ENCODE measurements around the gene CC2D1A.

Gene CC2D1A

DNA sequence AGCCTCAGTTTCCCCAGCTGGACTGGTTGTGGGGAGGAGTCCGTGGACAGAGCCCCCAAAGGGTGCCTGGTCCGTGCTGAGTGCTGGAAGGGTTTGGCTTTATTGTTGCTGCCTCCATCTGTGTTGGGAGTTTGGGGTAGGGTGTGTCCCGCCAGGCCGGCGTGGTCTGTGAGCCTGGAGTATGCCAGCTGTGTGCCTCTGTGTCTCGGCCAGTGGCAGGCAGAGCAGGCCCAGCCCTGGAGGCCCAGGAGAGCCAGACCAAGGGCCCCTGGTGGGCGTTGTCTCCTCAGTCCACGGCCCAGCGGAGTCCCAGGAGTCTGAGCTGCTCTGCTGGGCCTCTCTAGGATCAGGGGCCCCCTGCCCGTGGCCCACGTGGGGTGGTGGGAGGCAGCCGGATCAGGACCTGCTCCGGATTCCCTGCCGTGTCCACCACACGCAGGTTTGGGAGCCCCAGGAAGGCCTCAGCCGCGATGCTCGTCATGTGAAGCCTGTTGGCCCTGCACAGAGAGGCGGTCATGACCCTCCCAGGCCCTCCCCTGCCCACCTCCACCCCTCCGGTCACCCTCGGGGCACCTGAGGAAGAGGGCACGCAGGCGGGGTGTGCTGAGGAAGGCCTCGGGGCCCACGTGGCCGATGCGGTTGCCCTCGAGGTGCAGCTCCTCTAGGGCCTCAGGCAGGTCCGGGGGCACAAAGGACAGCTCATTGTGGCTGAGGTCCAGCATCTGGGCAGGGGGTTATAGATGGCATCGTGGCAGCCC, 25.6 kb downstream of the CC2D1A start:
- Mint-ChIP-seq H3K4me1 (no peaks in the 10 kb centered on the region), H3K9me3 (no peaks in the 10 kb centered on the region), H3K36me3 (ENCODE audit: low read depth) (peaks cover 6% of the 10 kb centered on the region), H3K4me3 (no peak overlapping the region), H3K27ac (no peak overlapping the region), H3K27me3 (no peaks in the 10 kb centered on the region)
- DNase-seq (no peak), ATAC-seq (peak; percentile 27)

DNA sequence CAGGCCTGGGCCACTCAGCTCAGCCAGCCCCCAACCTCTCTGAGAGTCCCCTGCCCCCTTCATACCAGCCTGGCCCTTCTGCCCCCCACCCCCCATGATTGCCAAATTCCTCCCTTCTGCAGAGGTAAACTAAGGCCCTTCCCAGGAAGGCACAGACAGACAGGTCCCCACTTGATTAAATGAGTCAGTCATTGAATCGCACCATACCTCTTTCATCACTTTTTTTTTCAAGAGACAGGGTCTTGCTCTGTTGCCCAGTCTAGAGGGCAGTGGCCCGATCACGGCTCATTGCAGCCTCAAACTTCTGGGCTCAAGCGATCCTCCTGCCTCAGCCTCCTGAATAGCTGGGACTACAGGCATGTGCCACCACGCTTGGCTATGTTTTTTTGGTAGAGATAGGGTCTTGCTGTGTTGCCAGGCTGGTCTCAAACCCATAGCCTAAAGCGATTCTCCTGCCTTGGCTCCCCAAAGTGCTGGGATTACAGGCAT, 26.2 kb downstream of the CC2D1A start:
- Mint-ChIP-seq H3K4me3 (no peak overlapping the region), H3K9me3 (no peaks in the 10 kb centered on the region), H3K27ac (no peak overlapping the region), H3K36me3 (ENCODE audit: low read depth) (peaks cover 6% of the 10 kb centered on the region), H3K27me3 (no peaks in the 10 kb centered on the region), H3K4me1 (no peaks in the 10 kb centered on the region)
- no peak for ATAC-seq
- DNase-seq = no peak

DNA sequence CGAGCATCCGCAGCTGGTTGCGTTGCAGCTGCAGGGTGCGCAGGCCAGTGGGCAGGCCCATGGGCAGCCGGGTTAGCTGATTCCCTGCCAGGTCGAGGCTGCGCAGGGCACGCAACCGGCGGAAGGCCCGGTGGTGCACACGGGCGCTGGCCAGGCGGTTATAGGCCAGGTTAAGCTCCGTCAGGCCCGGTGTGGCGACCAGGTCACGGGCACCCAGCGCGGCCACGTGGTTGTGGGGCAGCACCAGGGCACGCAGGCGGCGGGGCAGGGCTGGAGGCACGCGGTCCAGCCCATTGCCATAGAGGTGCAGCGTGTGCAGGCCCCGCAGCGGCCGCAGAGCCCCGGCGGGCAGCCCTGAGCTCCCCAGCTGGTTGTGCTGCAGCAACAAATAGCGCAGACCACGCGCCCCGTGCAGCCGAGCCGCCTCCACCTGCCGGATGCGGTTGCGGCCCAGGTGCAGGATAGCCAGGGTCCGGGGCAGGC, 27.0 kb downstream of the CC2D1A start:
- Mint-ChIP-seq H3K27ac (no peak overlapping the region), H3K4me1 (no peaks in the 10 kb centered on the region), H3K9me3 (no peaks in the 10 kb centered on the region), H3K36me3 (ENCODE audit: low read depth) (peaks cover 6% of the 10 kb centered on the region), H3K4me3 (no peak overlapping the region), H3K27me3 (peaks cover 4% of the 10 kb centered on the region)
- ATAC-seq (no peak), DNase-seq (no peak)

DNA sequence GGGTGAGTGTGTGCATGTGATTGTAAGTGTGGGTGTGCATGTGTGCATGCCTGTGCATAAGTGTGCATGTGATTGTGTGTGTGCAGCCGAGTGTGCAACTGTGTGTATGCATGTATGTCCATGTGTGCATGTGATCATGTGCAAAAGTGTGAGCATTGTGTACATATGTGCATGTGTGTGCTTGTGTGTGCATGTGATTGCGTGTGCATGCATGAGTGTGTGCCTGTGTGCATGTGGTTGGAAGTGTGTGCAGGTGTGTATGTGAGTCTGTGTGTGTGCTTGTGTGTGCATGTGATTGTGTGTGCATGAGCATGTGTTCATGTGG, 28.7 kb downstream of the CC2D1A start:
- Mint-ChIP-seq H3K4me1 (no peaks in the 10 kb centered on the region), H3K27me3 (peaks cover 4% of the 10 kb centered on the region), H3K9me3 (no peaks in the 10 kb centered on the region), H3K4me3 (no peak overlapping the region), H3K36me3 (ENCODE audit: low read depth) (no peaks in the 10 kb centered on the region), H3K27ac (no peak overlapping the region)
- DNase-seq = no peak
- ATAC-seq = no peak

DNA sequence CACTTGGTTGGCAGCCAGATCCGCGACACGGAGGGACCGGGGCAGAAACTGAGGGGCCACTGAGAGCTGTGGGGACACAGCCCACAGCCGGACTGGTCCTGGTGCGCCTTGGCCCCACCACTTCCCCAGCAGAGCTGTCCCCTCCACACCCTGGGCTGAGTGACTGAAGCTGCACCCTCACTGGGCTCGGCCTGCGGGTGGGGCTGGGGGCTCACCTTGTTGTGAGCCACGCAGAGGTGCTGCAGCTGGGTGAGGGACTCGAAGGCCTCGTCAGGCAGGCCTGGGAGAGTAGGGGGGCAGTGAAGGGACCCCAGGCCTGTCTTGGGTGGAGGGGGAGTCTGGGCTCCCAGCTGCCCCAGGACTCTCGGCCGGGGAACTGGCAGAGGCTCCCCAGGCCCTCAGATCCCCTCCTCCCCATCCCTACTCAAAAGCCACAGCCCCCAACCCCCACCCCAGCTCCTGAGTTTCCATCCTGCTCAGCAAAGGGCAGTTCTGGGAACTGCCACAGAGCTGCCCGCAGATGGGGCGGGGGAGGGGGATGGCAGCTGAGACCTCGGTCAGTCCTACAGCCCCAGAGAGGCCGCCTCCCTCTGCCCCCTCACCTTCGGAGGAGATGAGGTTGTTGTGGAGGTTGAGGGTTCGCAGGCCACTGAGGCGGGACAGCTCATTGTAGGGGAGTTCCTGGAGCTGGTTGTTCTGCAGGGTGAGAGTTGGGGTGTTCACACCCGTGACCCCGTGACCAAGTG, 29.9 kb downstream of the CC2D1A start:
- H3K4me1 Mint-ChIP-seq = no peaks in the 10 kb centered on the region
- ATAC-seq (no peak), DNase-seq (no peak)
- peaks cover 4% of the 10 kb centered on the region for H3K27me3 Mint-ChIP-seq
- no peak overlapping the region for H3K4me3 Mint-ChIP-seq
- no peaks in the 10 kb centered on the region for H3K36me3 Mint-ChIP-seq (ENCODE audit: low read depth)
- no peaks in the 10 kb centered on the region for H3K9me3 Mint-ChIP-seq
- H3K27ac Mint-ChIP-seq = no peak overlapping the region

DNA sequence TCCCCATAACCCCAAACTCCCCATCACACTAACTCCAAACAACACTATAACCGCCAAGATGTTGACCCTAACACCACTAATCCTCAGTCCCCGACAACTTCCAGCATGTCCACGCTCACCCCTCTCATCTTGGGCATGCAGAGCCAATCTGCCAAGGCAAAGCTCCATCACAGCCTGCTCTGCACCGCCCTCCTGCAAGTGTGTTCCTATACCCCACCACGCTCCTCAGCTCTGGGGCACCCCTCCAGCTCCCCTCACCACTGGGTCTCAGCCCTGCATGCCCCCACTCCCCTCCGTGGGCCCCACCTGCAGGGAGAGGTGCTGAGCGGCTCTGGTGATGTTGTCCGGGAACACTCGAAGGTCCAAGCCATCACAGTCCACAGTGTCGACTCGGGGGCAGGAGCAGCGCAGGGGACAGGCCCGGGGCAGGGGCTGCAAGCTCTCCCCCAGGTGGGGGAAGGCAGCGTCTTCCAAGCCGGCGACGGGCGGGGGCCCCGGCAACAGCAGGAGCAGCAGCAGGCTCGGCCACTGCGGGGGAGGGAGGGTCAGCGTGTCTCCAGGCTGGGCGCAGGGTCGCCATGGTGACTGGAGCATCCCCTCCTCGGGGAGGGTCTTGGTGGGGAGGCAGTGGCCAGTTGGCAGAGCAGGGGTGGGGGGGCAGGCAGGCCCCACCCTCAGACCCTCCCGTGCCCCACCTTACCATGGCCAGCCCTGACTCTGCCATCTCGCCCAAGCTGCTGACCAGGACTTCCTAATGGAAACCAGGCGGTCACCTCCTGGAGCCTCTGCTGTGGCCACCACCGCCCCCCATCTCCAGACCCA, 31.7 kb downstream of the CC2D1A start:
- Mint-ChIP-seq H3K27me3 (peaks cover 4% of the 10 kb centered on the region), H3K4me1 (no peaks in the 10 kb centered on the region), H3K36me3 (ENCODE audit: low read depth) (no peaks in the 10 kb centered on the region), H3K9me3 (no peaks in the 10 kb centered on the region), H3K4me3 (no peak overlapping the region), H3K27ac (no peak overlapping the region)
- ATAC-seq (no peak), DNase-seq (no peak)

DNA sequence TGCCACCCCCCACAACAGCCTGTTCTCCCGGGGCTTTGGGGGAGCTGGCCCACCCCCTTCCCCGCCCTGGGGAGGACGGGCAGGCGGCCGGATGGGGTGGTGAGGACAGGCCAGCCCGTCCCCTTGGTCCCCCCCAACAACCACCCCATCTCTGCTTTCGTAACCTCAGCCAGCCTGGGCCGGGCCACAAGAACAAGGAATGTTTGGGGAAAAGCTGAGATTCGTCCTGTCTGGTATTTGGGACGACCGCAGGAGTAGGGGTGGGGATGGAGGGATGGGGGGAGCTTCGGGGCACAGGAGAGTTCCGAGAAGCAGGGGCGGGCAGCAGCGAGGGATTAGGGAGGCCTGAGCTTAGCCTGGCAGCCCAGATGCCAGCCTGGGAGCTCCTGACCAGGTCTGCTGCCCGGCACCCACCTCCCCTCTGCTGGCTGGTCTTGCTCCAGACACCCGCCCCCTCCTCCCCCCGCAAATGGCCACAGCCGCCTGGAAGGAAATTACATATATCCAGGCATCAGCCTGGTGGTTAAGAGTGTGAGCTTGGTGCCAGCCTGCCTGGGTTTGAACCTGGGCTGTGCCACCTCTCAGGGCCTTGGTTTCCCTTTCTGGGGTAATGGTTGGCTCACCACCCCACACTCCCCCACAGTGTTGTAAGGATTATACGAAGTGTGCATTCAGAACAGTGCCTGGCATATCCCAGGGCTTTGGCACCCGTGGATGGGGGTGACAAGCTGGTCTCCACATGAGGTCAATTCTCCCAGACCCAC, 32.5 kb downstream of the CC2D1A start, which contains the start of gene PODNL1:
PODNL1 (minus strand) TSS at position 117 of the 764 bp plus-strand sequence. CDS start 236 bp downstream, outside the sequence.
- Mint-ChIP-seq H3K4me1 (no peaks in the 10 kb centered on the region), H3K9me3 (no peaks in the 10 kb centered on the region), H3K27me3 (peaks cover 4% of the 10 kb centered on the region), H3K27ac (no peak within 1 kb of the TSS), H3K4me3 (no peak within 1 kb of the TSS), H3K36me3 (ENCODE audit: low read depth) (no peaks in the 10 kb centered on the region)
- ATAC-seq = no peak
- no peak for DNase-seq

DNA sequence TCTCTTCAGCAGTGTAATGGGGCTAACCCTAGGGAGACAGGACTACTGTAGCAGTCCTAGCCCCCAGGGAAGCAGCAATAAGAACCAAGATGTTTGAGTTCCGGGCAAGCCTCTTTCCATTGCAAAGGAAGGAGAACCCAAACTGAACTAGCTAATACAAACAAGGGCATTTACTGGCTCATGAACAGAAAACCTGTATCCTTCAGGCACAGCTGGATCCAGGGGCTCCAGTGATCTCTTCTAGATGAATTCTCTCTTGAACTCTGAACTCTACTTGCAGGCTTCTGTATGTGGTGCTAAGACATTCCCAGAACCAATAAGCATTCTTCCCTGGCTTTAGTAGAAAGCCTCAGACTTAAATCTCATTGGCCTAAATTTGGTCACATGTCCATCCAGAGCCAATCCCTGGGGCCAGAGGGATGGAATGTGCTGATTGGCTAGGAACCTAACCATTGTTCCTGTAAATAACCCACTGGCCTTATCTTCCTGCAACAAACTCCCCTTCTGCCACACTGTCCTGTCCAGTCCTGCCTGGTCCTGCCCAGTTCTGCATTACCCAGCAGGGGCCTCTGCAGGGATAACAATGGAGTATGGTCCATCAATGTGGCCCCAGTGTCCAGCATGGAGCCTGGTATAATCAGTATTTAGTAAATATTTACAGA, 36.2 kb downstream of the CC2D1A start:
- no peaks in the 10 kb centered on the region for H3K9me3 Mint-ChIP-seq
- H3K4me3 Mint-ChIP-seq = no peak overlapping the region
- ATAC-seq (no peak), DNase-seq (no peak)
- no peak overlapping the region for H3K27ac Mint-ChIP-seq
- H3K36me3 Mint-ChIP-seq (ENCODE audit: low read depth) = no peaks in the 10 kb centered on the region
- H3K27me3 Mint-ChIP-seq = peaks cover 4% of the 10 kb centered on the region
- no peaks in the 10 kb centered on the region for H3K4me1 Mint-ChIP-seq

DNA sequence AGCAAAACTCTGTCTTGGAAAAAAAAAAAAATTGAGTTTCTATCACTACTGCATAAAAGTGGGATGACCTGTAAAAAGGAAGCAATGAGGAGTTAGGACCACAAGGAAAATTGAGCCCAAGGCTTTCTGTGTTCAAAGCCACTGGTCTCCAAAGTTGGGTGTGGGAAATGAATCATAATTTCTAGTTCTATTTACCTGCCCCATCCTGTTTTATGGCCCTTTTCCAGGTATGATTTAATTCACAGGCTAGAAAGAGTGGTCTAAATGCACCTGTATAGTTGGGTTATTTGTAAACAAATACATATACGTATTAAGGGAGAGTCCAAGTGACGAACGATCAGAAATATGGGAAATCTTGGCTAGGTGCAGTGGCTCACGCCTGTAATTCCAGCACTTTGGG, 40.4 kb downstream of the CC2D1A start:
- Mint-ChIP-seq H3K9me3 (no peaks in the 10 kb centered on the region), H3K4me1 (no peaks in the 10 kb centered on the region), H3K36me3 (ENCODE audit: low read depth) (no peaks in the 10 kb centered on the region), H3K27me3 (no peaks in the 10 kb centered on the region), H3K27ac (no peak overlapping the region), H3K4me3 (no peak overlapping the region)
- no peak for DNase-seq
- ATAC-seq = no peak

DNA sequence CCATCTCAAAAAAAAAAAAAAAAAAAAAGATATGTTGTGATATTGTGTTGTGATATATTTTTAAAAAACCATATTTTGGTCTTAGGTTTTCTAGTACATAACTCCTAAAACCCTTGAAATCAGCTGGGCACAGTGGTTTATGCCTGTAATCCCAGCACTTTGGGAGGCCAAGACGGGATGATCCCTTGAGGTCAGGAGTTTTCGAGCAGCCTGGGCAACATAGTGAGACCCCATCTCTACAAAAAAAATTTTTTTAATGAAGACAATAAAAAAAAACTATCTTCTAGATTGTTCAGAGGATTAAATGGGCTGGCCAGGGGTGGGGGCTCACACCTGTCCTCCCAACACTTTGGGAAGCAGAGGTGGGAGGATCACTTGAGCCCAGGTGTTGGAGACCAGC, 45.0 kb downstream of the CC2D1A start:
- H3K36me3 Mint-ChIP-seq (ENCODE audit: low read depth) = peaks cover 2% of the 10 kb centered on the region
- DNase-seq (no peak), ATAC-seq (no peak)
- H3K27ac Mint-ChIP-seq = no peak overlapping the region
- H3K27me3 Mint-ChIP-seq = no peaks in the 10 kb centered on the region
- no peak overlapping the region for H3K4me3 Mint-ChIP-seq
- peaks cover 20% of the 10 kb centered on the region for H3K4me1 Mint-ChIP-seq
- H3K9me3 Mint-ChIP-seq = no peaks in the 10 kb centered on the region

DNA sequence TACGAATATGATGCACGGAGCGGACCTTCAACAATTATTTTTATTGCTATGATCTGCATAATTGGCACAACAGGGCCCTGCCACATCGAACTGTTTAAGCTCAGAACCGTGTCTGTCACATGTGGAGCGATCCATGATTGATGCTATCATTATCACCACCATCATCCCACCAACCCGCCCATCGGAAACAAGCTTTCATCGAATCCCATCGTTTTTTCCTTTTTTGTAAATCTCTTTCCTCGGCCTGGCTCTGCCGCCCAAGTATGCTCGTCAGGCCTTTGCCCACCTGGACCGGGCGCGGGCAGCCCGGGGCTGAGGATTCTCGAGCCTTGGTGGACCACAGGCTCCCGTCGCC, 45.8 kb downstream of the CC2D1A start:
- H3K9me3 Mint-ChIP-seq = no peaks in the 10 kb centered on the region
- ATAC-seq (peak; percentile 2), DNase-seq (no peak)
- peak overlapping the region; percentile 91 for H3K27ac Mint-ChIP-seq
- peaks cover 20% of the 10 kb centered on the region for H3K4me1 Mint-ChIP-seq
- H3K4me3 Mint-ChIP-seq = peak overlapping the region; percentile 91
- no peaks in the 10 kb centered on the region for H3K27me3 Mint-ChIP-seq
- peaks cover 2% of the 10 kb centered on the region for H3K36me3 Mint-ChIP-seq (ENCODE audit: low read depth)

DNA sequence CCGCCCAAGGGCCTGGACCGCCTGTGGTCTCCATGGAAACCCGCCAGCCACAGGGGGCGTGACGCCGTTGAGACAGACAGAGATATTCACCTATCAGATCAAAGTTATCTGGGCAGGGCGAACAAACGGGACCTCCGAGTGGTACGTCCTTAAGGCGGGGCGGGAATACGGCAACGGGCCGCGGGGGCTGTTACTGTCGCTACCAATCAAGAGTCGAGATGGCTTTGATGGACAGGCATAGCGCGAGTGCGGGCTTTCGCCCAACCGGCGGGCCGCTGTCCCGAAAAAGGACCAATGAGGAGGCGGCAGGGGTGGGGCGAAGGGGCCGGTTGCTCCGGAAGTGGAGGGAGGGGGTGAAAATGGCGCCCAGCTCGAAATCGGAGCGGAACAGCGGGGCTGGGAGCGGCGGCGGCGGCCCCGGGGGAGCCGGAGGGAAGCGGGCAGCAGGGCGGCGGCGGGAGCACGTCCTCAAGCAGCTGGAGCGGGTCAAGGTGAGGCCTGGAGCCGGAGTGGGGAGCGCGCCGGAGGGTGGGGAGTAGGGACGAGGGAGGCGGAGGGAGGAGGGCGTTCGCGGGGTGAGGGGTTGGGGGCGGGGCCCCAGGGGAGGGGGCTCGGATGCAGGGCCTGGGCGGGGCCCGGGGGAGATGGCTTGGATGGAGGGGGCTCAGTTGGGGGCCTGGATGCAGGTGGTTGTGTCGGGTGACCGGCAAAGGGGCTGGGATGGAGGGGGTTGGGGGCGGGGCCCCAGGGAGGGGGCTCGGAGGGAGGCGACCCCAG, 46.3 kb downstream of the CC2D1A start, which contains the start of gene DCAF15:
DCAF15 (plus strand) TSS at position 356 of the 777 bp plus-strand sequence; CDS start at position 360, 4 bp downstream.
- no peaks in the 10 kb centered on the region for H3K9me3 Mint-ChIP-seq
- no peaks in the 10 kb centered on the region for H3K27me3 Mint-ChIP-seq
- H3K4me1 Mint-ChIP-seq = peaks cover 20% of the 10 kb centered on the region
- H3K27ac Mint-ChIP-seq = peak within 1 kb of the TSS; percentile 91
- peaks cover 5% of the 10 kb centered on the region for H3K36me3 Mint-ChIP-seq (ENCODE audit: low read depth)
- DNase-seq (peak; percentile 98), ATAC-seq (peak; percentile 99)
- peak within 1 kb of the TSS; percentile 91 for H3K4me3 Mint-ChIP-seq

DNA sequence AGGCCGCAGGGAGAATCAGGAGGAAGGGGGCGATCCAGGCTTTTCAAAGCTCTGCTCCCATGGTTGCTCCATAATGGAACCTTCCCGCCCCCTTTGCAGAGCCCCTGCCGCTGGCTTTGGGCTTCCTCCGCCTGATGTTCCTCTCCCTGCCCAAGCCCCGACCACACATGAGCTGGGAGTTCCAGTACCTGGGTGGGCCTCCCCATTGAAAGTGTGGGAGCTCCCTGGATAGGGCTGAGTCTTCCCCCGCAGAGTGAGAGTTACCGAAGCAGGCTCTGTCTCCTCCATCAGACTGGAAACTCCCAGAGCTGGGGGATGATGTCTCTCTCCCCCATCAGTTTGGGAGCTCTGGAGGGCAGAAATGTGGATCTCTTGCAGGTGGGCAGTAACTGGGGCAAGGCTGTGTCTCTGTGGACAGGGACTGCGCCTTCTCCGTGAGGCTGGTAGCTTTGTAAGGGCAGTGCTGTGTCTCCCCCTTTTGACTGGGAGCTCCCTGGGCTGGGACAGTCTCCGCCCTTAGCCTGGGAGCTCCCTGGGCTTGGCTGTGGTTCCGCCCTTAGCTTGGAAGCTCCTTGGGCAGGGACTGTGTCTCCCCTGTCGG, 47.0 kb downstream of the CC2D1A start:
- ATAC-seq = no peak
- H3K36me3 Mint-ChIP-seq (ENCODE audit: low read depth) = peaks cover 5% of the 10 kb centered on the region
- H3K4me3 Mint-ChIP-seq = peak overlapping the region; percentile 86
- H3K27ac Mint-ChIP-seq = peak overlapping the region; percentile 74
- H3K4me1 Mint-ChIP-seq = peaks cover 20% of the 10 kb centered on the region
- no peaks in the 10 kb centered on the region for H3K27me3 Mint-ChIP-seq
- H3K9me3 Mint-ChIP-seq = no peaks in the 10 kb centered on the region
- DNase-seq = peak; percentile 12

Measured in activated naive CD8-positive, alpha-beta T cell treated with anti-CD3 and anti-CD28 coated beads, Interleukin-2, amount 50 U/mL, for 24 hours (primary cell).